Measurements from ENCODE around the gene CFAP61. TPM values are rescaled to one million over a fixed set of nuclear protein-coding genes. Genes with fewer than 3 reads are reported as not detected.

Gene CFAP61
- total and polyA plus RNA-seq, 2 donors from 2014 or later = 0.58 to 2.6 TPM

DNA sequence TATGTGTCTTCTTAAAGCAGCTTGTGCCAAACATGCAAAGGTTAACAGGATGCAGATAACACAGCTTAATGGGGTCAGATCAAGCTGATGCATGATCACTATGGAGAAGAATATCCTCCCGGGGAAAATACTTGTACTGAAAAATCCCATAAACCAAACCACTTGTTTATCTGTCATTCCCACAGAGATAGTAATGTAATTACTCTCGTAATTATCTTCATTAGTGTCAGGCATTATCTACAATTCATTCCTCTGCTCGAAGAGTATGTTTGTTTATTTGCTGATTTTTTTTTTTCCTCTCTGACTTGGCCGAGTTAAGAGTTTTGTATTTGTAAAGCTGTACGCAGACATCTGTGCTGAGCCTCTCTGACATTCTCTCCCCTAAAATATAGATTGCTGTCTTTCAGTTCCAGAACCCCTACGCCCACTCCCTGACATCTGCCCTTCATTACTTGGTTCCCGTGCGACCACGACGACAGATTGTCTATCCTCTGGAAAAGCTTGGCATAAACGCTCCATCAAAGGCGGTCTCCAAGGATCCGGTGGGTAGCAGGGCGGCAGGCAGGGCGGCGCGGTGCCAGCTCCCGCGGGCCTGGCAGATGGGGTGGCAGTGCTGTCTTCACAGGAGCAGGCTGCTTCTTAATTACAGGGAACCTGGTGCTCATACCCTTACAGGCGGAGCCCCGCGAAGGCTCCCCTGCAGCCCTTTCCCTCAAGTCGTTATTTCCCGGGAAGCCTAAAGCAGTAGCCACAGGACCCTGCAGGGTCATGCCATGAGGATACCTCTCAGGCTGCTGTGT is 147.2 kb downstream of the CFAP61 start:
- Histone ChIP-seq H3K9ac (ENCODE audit: low read length in 3 of 3) (no peak overlapping the region), H3K27me3 (ENCODE audit: control insufficient read depth, insufficient read depth, low read length) (no peaks in the 10 kb centered on the region), H3K27ac (ENCODE audit: low read depth in 2 of 2, low read length in 2 of 2) (no peak overlapping the region), H3K36me3 (ENCODE audit: control insufficient read depth in 2 of 3, insufficient read depth in 3 of 3, low read length in 3 of 3) (no peaks in the 10 kb centered on the region), H3K4me1 (ENCODE audit: control insufficient read depth in 2 of 3, insufficient read depth in 2 of 3, low read depth in 1 of 3, low read length in 3 of 3) (peaks cover 0 to 11% (median 2%) of the 10 kb centered on the region in 3 donors), H3K9me3 (ENCODE audit: control insufficient read depth in 2 of 3, insufficient read depth in 1 of 3, low read length in 3 of 3) (no peaks in the 10 kb centered on the region), H3K4me3 (ENCODE audit: low read length in 3 of 3) (no peak overlapping the region)
- intact Hi-C loops (cut with DNase I) = no loop called here
- TF ChIP-seq, protein P1, sequence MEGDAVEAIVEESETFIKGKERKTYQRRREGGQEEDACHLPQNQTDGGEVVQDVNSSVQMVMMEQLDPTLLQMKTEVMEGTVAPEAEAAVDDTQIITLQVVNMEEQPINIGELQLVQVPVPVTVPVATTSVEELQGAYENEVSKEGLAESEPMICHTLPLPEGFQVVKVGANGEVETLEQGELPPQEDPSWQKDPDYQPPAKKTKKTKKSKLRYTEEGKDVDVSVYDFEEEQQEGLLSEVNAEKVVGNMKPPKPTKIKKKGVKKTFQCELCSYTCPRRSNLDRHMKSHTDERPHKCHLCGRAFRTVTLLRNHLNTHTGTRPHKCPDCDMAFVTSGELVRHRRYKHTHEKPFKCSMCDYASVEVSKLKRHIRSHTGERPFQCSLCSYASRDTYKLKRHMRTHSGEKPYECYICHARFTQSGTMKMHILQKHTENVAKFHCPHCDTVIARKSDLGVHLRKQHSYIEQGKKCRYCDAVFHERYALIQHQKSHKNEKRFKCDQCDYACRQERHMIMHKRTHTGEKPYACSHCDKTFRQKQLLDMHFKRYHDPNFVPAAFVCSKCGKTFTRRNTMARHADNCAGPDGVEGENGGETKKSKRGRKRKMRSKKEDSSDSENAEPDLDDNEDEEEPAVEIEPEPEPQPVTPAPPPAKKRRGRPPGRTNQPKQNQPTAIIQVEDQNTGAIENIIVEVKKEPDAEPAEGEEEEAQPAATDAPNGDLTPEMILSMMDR (IDR thresholded peaks at IDR 0.05; ENCODE audit: borderline replicate concordance, extremely low read depth, insufficient read depth) = no peak
- peak in 2 of 5 donors; percentile 55 to 56 for DNase-seq
- FAIRE-seq = no peak

DNA sequence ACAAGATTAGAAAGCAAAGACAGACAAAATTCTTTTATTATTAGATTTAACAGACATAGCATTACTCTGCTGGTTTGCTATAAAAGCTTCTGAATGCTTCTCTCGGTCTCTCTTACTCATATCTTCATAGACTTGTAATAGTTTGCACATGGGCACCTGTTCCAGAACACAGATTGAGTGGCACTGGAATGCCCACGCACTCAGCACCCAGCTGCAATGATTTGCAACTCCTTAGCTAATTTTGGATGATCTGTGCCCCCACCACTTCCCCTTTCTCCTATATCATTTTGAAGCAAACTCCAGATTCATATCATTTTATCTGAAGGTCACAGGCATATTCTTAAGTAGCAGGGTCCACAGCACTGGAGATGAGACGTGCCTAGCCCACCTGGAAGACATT is 148.8 kb downstream of the CFAP61 start:
- no peak for DNase-seq
- Histone ChIP-seq H3K9ac (ENCODE audit: low read length in 3 of 3) (no peak overlapping the region), H3K9me3 (ENCODE audit: control insufficient read depth in 2 of 3, insufficient read depth in 1 of 3, low read length in 3 of 3) (no peaks in the 10 kb centered on the region), H3K36me3 (ENCODE audit: control insufficient read depth in 2 of 3, insufficient read depth in 3 of 3, low read length in 3 of 3) (no peaks in the 10 kb centered on the region), H3K27ac (ENCODE audit: low read depth in 2 of 2, low read length in 2 of 2) (no peak overlapping the region), H3K4me1 (ENCODE audit: control insufficient read depth in 2 of 3, insufficient read depth in 2 of 3, low read depth in 1 of 3, low read length in 3 of 3) (peaks cover 0 to 11% (median 2%) of the 10 kb centered on the region in 3 donors), H3K4me3 (ENCODE audit: low read length in 3 of 3) (no peak overlapping the region), H3K27me3 (ENCODE audit: control insufficient read depth, insufficient read depth, low read length) (no peaks in the 10 kb centered on the region)
- intact Hi-C loops (cut with DNase I) = no loop called here
- TF ChIP-seq, protein P1 (IDR thresholded peaks at IDR 0.05; ENCODE audit: borderline replicate concordance, extremely low read depth, insufficient read depth) = no peak
- FAIRE-seq = no peak

DNA sequence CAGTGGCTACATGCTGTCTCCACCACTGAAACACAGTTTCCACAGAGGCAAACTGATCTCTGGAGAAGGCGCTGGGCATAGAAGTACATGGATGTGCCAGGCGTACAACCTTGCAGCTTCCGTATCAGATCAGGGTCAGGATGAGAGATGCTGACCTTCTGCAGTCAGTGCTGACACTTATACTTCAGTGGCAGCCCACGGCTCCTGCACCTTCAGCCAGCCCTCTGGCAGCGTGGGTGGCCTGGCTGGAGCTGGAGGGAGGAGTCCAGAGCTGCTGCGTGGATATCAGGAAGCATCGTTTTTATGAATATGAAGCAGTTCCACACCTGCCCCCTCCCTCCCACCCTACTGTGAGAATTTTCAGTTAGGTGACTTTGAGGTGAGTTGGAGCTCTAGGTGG is 149.3 kb downstream of the CFAP61 start:
- H3K9ac ChIP-seq (ENCODE audit: low read length in 3 of 3) = no peak overlapping the region
- H3K27ac ChIP-seq (ENCODE audit: low read depth in 2 of 2, low read length in 2 of 2) = no peak overlapping the region
- DNase-seq = no peak
- intact Hi-C loops (cut with DNase I) = no loop called here
- peaks cover 0 to 11% (median 2%) of the 10 kb centered on the region in 3 donors for H3K4me1 ChIP-seq (ENCODE audit: control insufficient read depth in 2 of 3, insufficient read depth in 2 of 3, low read depth in 1 of 3, low read length in 3 of 3)
- TF ChIP-seq, protein P1 (IDR thresholded peaks at IDR 0.05; ENCODE audit: borderline replicate concordance, extremely low read depth, insufficient read depth) = no peak
- no peaks in the 10 kb centered on the region for H3K9me3 ChIP-seq (ENCODE audit: control insufficient read depth in 2 of 3, insufficient read depth in 1 of 3, low read length in 3 of 3)
- H3K36me3 ChIP-seq (ENCODE audit: control insufficient read depth in 2 of 3, insufficient read depth in 3 of 3, low read length in 3 of 3) = no peaks in the 10 kb centered on the region
- H3K27me3 ChIP-seq (ENCODE audit: control insufficient read depth, insufficient read depth, low read length) = no peaks in the 10 kb centered on the region
- no peak overlapping the region for H3K4me3 ChIP-seq (ENCODE audit: low read length in 3 of 3)
- no peak for FAIRE-seq

Measured in kidney (tissue), 14 donors.